Ovary (tissue), 9 donors: Measurements from ENCODE around the gene CCNJ. TPM values are rescaled to one million over a fixed set of nuclear protein-coding genes. Genes with fewer than 3 reads are reported as not detected.

ENCODE experiments used
- DNase-seq, 5 donors: peaks; one replicate each; pipeline ENCODE4 v3.0.0-alpha.2; 2019 to 2020
- H3K27ac ChIP-seq, 2 donors: fragments of 200-600 bp; one replicate each; pipeline versions ENCODE4 v1.5.1 to v1.8.0; 2019 to 2022
- H3K27me3 ChIP-seq: fragments of 200-600 bp; one replicate; pipeline ENCODE4 v1.8.0; 2022
- H3K36me3 ChIP-seq: fragments of 200-600 bp; sonication (generic); one replicate; pipeline ENCODE4 v1.5.1; 2019
- H3K4me1 ChIP-seq: one replicate; pipeline ENCODE4 v1.8.1; 2013; ENCODE audit warnings: mild to moderate bottlenecking, moderate library complexity; ENCODE audit not compliant: insufficient read depth
- H3K4me3 ChIP-seq: fragments of 200-600 bp; sonication (generic); one replicate; pipeline ENCODE4 v1.5.1; 2017
- H3K9me3 ChIP-seq, 2 donors: fragments of 200-600 bp in 1 of 2; sonication (generic) in 1 of 2; one replicate each; pipeline versions ENCODE4 v1.5.1 to v1.8.1; 2013 to 2019; ENCODE audit warnings: mild to moderate bottlenecking in 1 of 2, moderate library complexity in 1 of 2
- EP300 ChIP-seq: sonication (generic); formaldehyde crosslinking; IDR thresholded peaks from one replicate; pipeline ENCODE4 v1.6.1; 2017; ENCODE audit warnings: antibody characterized with exemption
- POLR2A ChIP-seq: fragments of 450-650 bp; IDR thresholded peaks from one replicate; pipeline ENCODE4 v1.6.1; 2017; ENCODE audit warnings: antibody characterized with exemption, mild to moderate bottlenecking, moderate library complexity
- WGBS, 3 donors: extraction: QIAGEN DNeasy Blood & Tissue Kit in 1 of 3; methylation state at CpG; one replicate each; pipeline versions ENCODE4 v1.1.5 to v1.1.7; 2013 to 2017; 5-methylcytosine and 5-hydroxymethylcytosine counted together
- intact Hi-C, 4 donors: fragments of 100-400 bp; cut with DNase I; formaldehyde crosslinking; loops; one replicate each; pipeline versions ENCODE4 v1.11.0 to v1.15.1; 2022 to 2023
- polyA plus RNA-seq, 2 donors: library from polyadenylated mRNA; stranded (reverse); fragments of 200-250 nt in 1 of 2; fragments of 350-450 nt in 1 of 2; fragmentation: Illumina TruSeq in 1 of 2; extraction: RNeasy Lipid Tissue Mini Kit (QIAGEN cat#74804) in 1 of 2; gene quantifications; one replicate each; pipeline ENCODE4 v1.2.3, GENCODE V29; 2013 to 2014
- total RNA-seq, 7 donors: library from RNA; depleted of rRNA in 2 of 7; stranded (reverse); fragments of >200 nt in 2 of 7; fragmentation: NEBNext Ultra II Directional in 3 of 7; extraction: Animal tissue kit (Norgen Biotek cat#: 25700) in 3 of 7; gene quantifications; one replicate each; pipeline versions ENCODE4 v1.1.0 to v1.2.4, GENCODE V29; 2016 to 2023
- TF ChIP-seq, protein P1 (sequence below), 3 donors: fragments of 450-650 bp in 2 of 3; fragments of 200-600 bp in 1 of 3; IDR thresholded peaks; one replicate each; pipeline versions ENCODE4 v1.5.1 to v1.8.0; 2016 to 2022; ENCODE audit warnings: antibody characterized with exemption in 3 of 3, mild to moderate bottlenecking in 1 of 3
- donor health status: DM: no; HTN: no; CAD: no; lungs with moderate emphysema.
- donor health status: DM: no; HTN: no; CAD: no.
- donor health status: Bipolar disorder and iron deficiency.
- donor health status: DM: yes; HTN: yes; CAD: no.
- donor health status: DM: no; HTN: no; CAD: no.
- donor health status: DM: yes; HTN: yes; CAD: no.

Gene CCNJ
- total and polyA plus RNA-seq, 9 donors: 3.1 to 7.2 (median 5.2) TPM

DNA sequence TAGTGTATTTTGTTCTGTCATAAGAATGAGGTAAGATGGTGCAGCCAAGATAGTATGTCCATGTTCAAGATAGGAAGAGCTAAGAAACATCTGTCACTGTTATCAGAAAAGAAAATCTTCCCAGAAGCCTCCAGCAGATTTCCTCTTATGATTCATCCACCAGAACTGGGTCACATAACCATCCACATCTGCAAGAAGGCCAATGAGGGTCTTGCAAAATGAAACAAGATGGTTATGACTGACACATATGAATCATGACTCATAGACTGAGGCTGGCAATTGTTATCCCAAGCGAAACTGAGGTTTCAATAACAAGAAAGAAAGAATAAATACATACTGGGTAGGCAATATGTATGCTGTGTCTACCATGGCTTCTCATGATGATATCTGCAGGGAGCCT, 30.3 kb downstream of the CCNJ start:
- Histone ChIP-seq H3K4me1 (no peaks in the 10 kb centered on the region), H3K27me3 (no peaks in the 10 kb centered on the region), H3K4me3 (no peak overlapping the region), H3K36me3 (no peaks in the 10 kb centered on the region), H3K9me3 (no peaks in the 10 kb centered on the region), H3K27ac (no peak overlapping the region)
- WGBS, 3 donors: 83 to 93% (median 91%) methylated on average over 1 of the region's 1 CpG
- TF ChIP-seq, protein P1, sequence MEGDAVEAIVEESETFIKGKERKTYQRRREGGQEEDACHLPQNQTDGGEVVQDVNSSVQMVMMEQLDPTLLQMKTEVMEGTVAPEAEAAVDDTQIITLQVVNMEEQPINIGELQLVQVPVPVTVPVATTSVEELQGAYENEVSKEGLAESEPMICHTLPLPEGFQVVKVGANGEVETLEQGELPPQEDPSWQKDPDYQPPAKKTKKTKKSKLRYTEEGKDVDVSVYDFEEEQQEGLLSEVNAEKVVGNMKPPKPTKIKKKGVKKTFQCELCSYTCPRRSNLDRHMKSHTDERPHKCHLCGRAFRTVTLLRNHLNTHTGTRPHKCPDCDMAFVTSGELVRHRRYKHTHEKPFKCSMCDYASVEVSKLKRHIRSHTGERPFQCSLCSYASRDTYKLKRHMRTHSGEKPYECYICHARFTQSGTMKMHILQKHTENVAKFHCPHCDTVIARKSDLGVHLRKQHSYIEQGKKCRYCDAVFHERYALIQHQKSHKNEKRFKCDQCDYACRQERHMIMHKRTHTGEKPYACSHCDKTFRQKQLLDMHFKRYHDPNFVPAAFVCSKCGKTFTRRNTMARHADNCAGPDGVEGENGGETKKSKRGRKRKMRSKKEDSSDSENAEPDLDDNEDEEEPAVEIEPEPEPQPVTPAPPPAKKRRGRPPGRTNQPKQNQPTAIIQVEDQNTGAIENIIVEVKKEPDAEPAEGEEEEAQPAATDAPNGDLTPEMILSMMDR (IDR thresholded peaks at IDR 0.05): no peak
- DNase-seq: no peak
- intact Hi-C loops: no loop called here

DNA sequence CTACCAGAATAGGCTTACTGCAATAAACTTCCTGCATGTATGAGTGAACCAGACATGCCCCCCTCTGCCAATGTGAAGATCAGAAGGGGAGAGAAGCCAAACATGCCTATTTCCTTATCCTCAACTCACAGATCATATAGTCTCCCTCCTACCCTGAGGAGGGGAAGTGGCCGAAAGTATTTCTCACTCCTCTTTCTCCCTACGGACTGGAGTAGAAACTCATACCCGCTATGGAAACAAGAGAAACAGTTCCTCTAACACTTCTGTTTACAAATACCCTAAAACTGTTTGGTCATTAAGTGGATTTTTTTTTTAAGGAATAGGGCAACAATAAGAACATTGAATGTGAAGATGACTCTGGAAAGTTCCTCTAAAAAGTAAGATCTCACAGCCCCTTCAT, 31.4 kb downstream of the CCNJ start:
- 85 to 94% (median 93%) methylated on average over 3 of the region's 3 CpGs for WGBS, 3 donors
- TF ChIP-seq EP300 (no peak), POLR2A (no peak)
- TF ChIP-seq, protein P1 (IDR thresholded peaks at IDR 0.05): no peak

DNA sequence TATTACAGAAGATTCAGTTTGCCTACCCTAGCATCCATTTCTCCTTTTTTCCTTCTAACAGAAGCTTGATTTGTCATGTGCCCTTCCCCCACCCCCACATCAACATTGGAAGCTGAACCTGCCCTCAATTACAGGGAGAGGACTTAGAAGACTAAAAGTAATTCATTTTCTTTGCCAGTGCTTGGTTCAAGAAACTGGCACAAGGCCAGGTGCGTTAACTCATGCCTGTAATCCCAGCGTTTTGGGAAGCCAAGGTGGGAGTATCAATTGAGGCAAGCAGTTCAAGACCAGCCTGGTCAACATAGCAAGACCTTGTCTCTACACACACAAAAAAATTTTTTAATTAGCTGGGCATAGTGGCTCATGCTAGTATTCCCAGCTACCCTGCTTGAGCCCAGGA, 32.6 kb downstream of the CCNJ start:
- H3K4me3 ChIP-seq: no peak overlapping the region
- WGBS, 3 donors: 19 to 33% (median 26%) methylated on average over 2 of the region's 2 CpGs
- TF ChIP-seq, protein P1 (IDR thresholded peaks at IDR 0.05): no peak
- TF ChIP-seq POLR2A (no peak), EP300 (no peak)
- intact Hi-C loops: no loop called here
- no peak overlapping the region for H3K27ac ChIP-seq
- no peak for DNase-seq
- H3K9me3 ChIP-seq: no peaks in the 10 kb centered on the region
- H3K4me1 ChIP-seq: no peaks in the 10 kb centered on the region
- H3K27me3 ChIP-seq: no peaks in the 10 kb centered on the region
- H3K36me3 ChIP-seq: no peaks in the 10 kb centered on the region

More for the DNA sequence above, 31.4 kb downstream of the CCNJ start:
- Histone ChIP-seq H3K27me3 (no peaks in the 10 kb centered on the region), H3K9me3 (no peaks in the 10 kb centered on the region), H3K4me1 (no peaks in the 10 kb centered on the region), H3K27ac (no peak overlapping the region), H3K4me3 (no peak overlapping the region), H3K36me3 (no peaks in the 10 kb centered on the region)
- no peak for DNase-seq
- intact Hi-C loops: no loop called here

DNA sequence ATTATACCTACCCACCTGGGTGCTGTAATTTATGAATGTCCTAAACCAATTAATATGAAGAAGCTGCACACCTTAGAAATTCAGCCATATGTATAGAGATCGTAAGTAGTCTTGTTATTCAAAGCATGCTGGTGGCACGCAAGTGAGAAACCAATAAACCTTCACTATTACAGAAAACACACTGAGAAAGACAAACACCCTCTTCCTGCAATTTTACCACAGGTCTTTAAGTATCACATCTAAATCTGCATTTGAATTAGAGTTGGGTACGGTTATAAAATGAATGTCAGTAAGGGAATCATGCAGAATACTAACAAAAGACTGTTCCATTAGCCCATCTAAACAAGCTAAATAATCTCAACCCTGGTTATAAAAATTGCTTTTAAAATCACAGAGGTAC, 33.8 kb downstream of the CCNJ start:
- no peaks in the 10 kb centered on the region for H3K27me3 ChIP-seq
- H3K36me3 ChIP-seq: no peaks in the 10 kb centered on the region
- no peak overlapping the region for H3K4me3 ChIP-seq
- no peak for TF ChIP-seq POLR2A
- TF ChIP-seq, protein P1 (IDR thresholded peaks at IDR 0.05): no peak
- intact Hi-C loops: no loop called here
- H3K4me1 ChIP-seq: no peaks in the 10 kb centered on the region
- WGBS, 3 donors: 76 to 88% (median 83%) methylated on average over 3 of the region's 3 CpGs
- H3K9me3 ChIP-seq: no peaks in the 10 kb centered on the region
- no peak for DNase-seq
- H3K27ac ChIP-seq: no peak overlapping the region

DNA sequence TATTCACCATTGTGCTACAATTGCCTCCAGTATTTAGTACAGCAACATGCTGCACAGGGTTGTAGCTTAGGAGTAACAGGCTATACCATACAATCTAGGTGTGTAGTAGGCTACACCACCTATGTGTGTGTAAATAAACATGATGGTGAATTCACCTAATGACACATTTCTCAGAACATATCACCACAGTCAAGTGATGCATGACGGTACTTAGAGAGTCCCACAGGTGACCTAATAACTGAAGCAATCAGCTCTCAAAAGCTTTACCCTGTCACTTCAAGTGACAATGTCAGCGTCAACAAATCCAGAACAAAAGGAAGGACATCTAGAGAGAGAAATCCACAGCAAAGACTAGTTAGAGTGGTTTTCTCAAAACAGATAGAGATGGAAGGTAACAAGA, 38.8 kb downstream of the CCNJ start:
- no peaks in the 10 kb centered on the region for H3K4me1 ChIP-seq
- H3K27me3 ChIP-seq: no peaks in the 10 kb centered on the region
- TF ChIP-seq POLR2A (no peak), EP300 (no peak)
- TF ChIP-seq, protein P1 (IDR thresholded peaks at IDR 0.05): no peak
- no peak for DNase-seq
- WGBS, 3 donors: 93 to 100% (median 99%) methylated on average over 2 of the region's 2 CpGs
- H3K4me3 ChIP-seq: no peak overlapping the region
- no peaks in the 10 kb centered on the region for H3K36me3 ChIP-seq
- no peak overlapping the region for H3K27ac ChIP-seq
- no peaks in the 10 kb centered on the region for H3K9me3 ChIP-seq
- intact Hi-C loops: no loop called here
